Thyroid gland (tissue), 4 donors: ENCODE measurements around the gene EHMT1. TPM values are rescaled to one million over a fixed set of nuclear protein-coding genes. Genes with fewer than 3 reads are reported as not detected.
A peak's percentile ranks its signal among the peaks of the same experiment; 100 is the strongest.

Experiments
- DNase-seq, 2 donors: peaks; one replicate each; pipeline ENCODE4 v3.0.0-alpha.2; 2019
- H3K27ac ChIP-seq, 3 donors: fragments of 200-600 bp; sonication (generic); 1 replicate in 2 of 3; 2 replicates in 1 of 3; pipeline ENCODE4 v1.5.1; 2016 to 2019; ENCODE audit warnings: mild to moderate bottlenecking in 1 of 3, moderate library complexity in 1 of 3
- H3K27me3 ChIP-seq: fragments of 200-600 bp; sonication (generic); one replicate; pipeline ENCODE4 v1.5.1; 2019
- H3K36me3 ChIP-seq, 2 donors: fragments of 200-600 bp; sonication (generic); one replicate each; pipeline ENCODE4 v1.5.1; 2016 to 2019
- H3K4me1 ChIP-seq, 2 donors: fragments of 200-600 bp; sonication (generic); one replicate each; pipeline ENCODE4 v1.5.1; 2017 to 2019
- H3K4me3 ChIP-seq, 3 donors: fragments of 200-600 bp; sonication (generic); replicated peaks in 1 of 3; 1 replicate in 2 of 3; 2 replicates in 1 of 3; pipeline ENCODE4 v1.5.1; 2016; ENCODE audit warnings: mild to moderate bottlenecking in 1 of 3
- H3K9me3 ChIP-seq: fragments of 200-600 bp; sonication (generic); one replicate; pipeline ENCODE4 v1.5.1; 2017
- POLR2A ChIP-seq, 2 donors: fragments of 450-650 bp; IDR thresholded peaks; one replicate each; pipeline ENCODE4 v1.6.1; 2017; ENCODE audit warnings: antibody characterized with exemption in 2 of 2, mild to moderate bottlenecking in 2 of 2, moderate library complexity in 1 of 2
- WGBS, 2 donors: methylation state at CpG; one replicate each; pipeline ENCODE4 v1.1.5; 2017; 5-methylcytosine and 5-hydroxymethylcytosine counted together
- intact Hi-C: fragments of 100-400 bp; cut with DNase I; formaldehyde crosslinking; loops from one replicate; pipeline ENCODE4 v1.15.1; 2023
- total RNA-seq, 4 donors: library from RNA; depleted of rRNA; stranded (reverse); fragments of >200 nt; gene quantifications; one replicate each; pipeline ENCODE4 v1.2.3, GENCODE V29; 2016
- TF ChIP-seq, protein P1 (sequence below), 6 experiments: fragments of 200-600 bp in 3 of 6; fragments of 450-650 bp in 3 of 6; sonication (generic) in 3 of 6; IDR thresholded peaks; one replicate each; pipeline ENCODE4 v1.5.1; 2016 to 2019; ENCODE audit warnings: antibody characterized with exemption in 6 of 6, mild to moderate bottlenecking in 2 of 6, inconsistent platforms in 1 of 6, moderate library complexity in 1 of 6

EHMT1 gene
- total RNA-seq, 4 donors from 2014 or later, result 56.8 to 99.5 (median 94.4) TPM

DNA sequence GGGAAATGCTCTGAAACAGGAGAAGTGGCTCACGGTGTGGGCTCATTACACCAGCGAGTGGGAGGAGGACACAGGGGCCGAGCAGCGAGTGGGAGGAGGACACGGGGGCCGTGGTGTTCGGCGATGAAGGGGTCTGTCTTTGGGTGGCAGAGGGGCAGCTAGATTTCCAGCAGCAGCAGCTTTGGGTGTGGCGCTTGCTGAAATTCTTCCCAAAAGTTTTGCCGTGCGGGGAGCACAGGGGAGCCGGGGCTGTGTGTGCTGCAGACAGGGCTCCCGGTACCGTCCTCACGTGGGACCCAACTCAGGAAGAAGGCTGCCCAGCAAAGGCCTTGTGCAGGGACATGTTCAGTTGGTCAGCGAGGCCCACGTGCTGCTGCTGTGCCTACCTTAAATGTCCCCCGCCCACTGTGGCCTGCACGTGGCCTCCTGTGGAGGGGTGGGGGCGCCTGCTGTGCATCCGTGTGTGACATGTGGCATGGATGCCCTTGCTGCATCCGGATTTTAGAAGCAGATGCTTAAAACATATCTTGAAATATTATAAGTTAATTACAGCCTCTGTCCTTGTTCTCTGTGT lies 134.5 kb downstream of the EHMT1 start:
- Histone ChIP-seq H3K27ac (no peak overlapping the region), H3K4me3 (no peak overlapping the region), H3K36me3 (peaks cover 9 to 17% of the 10 kb centered on the region in 2 donors), H3K4me1 (peaks cover 15 to 16% of the 10 kb centered on the region in 2 donors), H3K9me3 (no peaks in the 10 kb centered on the region), H3K27me3 (no peaks in the 10 kb centered on the region)
- TF ChIP-seq, protein P1, sequence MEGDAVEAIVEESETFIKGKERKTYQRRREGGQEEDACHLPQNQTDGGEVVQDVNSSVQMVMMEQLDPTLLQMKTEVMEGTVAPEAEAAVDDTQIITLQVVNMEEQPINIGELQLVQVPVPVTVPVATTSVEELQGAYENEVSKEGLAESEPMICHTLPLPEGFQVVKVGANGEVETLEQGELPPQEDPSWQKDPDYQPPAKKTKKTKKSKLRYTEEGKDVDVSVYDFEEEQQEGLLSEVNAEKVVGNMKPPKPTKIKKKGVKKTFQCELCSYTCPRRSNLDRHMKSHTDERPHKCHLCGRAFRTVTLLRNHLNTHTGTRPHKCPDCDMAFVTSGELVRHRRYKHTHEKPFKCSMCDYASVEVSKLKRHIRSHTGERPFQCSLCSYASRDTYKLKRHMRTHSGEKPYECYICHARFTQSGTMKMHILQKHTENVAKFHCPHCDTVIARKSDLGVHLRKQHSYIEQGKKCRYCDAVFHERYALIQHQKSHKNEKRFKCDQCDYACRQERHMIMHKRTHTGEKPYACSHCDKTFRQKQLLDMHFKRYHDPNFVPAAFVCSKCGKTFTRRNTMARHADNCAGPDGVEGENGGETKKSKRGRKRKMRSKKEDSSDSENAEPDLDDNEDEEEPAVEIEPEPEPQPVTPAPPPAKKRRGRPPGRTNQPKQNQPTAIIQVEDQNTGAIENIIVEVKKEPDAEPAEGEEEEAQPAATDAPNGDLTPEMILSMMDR (IDR thresholded peaks at IDR 0.05), result no peak
- no peak for TF ChIP-seq POLR2A (IDR thresholded peaks at IDR 0.05)
- no peak for DNase-seq
- 93 to 95% methylated on average over 22 of the region's 22 CpGs for WGBS, 2 donors
- intact Hi-C loops, result no loop called here

DNA sequence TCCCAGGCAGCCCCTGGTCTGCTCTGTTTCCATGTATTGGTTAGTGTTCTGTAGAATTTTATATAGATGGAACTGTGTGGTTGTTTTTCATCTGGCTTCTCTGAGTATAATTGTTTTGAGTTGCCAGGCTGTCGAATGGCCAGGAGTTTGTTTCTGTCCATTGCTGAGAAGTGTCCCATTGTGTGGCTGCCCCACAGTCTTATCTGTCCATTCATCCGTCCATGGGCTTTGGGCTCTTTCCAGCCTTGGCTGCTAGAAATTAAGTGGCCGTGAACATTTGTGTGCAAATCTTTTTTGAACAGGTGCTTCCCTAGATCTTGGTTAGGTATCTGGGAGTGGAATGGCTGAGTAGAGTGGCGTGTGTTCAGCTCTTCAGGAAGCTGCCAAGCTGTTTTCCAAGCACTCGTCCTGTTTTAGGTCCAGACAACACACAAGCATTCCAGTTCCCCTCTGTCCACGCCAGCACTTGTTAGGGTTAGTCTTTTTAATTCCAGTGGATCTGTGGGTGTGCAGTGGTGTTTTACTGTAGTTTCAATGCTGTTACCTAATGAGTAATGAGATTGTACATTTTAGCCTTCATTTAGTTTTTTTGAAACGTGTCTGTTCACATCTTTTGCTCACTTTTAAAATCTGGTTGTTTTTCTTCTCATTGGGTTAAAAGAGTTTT lies 136.6 kb downstream of the EHMT1 start:
- H3K4me1 ChIP-seq, result peaks cover 5% of the 10 kb centered on the region in 2 donors
- WGBS, 2 donors, result 50 to 57% methylated on average over 7 of the region's 7 CpGs
- intact Hi-C loops, result no loop called here
- peaks cover 18 to 21% of the 10 kb centered on the region in 2 donors for H3K36me3 ChIP-seq
- DNase-seq, result peak; percentile 65 to 75
- H3K27me3 ChIP-seq, result no peaks in the 10 kb centered on the region
- TF ChIP-seq POLR2A (IDR thresholded peaks at IDR 0.05), result no peak
- TF ChIP-seq, protein P1 (IDR thresholded peaks at IDR 0.05), result no peak
- no peak overlapping the region for H3K4me3 ChIP-seq
- H3K9me3 ChIP-seq, result no peaks in the 10 kb centered on the region
- H3K27ac ChIP-seq, result no peak overlapping the region

DNA sequence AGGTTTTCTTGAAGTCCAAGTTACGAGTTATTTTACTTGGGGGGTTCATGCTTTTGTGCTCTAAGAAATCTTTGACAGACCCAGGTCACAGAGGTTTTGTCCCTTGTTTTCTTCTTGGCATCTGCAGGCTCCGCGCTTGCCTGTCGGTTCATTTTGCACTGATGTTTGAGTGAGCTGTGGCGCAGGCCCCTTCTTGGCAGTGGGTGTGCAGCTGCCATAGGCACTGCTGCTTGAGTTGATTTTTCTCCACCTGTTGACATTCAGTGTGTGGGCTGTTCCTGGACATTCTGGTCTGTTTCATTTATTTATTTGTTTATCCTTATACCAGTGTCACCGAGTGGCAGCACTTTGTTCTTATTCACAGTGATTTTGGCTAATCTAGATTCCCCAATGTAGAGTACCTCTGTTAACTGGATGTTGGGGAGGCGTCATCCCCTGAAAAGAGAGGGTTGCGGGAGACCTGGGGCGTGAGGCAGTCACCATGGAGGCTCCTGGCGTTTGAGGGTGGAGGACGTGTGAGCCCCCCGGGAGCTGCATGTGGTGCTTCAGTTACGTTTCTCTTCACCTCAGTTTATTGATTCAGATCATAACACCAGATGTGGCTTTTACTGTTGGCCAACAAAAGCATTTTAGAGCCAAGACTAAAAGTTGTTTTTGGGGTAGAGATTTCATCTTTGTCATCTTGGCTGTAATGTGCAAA lies 137.4 kb downstream of the EHMT1 start:
- Histone ChIP-seq H3K9me3 (no peaks in the 10 kb centered on the region), H3K27me3 (no peaks in the 10 kb centered on the region), H3K4me1 (peaks cover 0 to 5% of the 10 kb centered on the region in 2 donors), H3K4me3 (no peak overlapping the region), H3K36me3 (peaks cover 18 to 21% of the 10 kb centered on the region in 2 donors), H3K27ac (no peak overlapping the region)
- TF ChIP-seq, protein P1 (IDR thresholded peaks at IDR 0.05), result no peak
- TF ChIP-seq POLR2A (IDR thresholded peaks at IDR 0.05), result no peak
- intact Hi-C loops, result no loop called here
- no peak for DNase-seq
- WGBS, 2 donors, result 90 to 94% methylated on average over 13 of the region's 13 CpGs

DNA sequence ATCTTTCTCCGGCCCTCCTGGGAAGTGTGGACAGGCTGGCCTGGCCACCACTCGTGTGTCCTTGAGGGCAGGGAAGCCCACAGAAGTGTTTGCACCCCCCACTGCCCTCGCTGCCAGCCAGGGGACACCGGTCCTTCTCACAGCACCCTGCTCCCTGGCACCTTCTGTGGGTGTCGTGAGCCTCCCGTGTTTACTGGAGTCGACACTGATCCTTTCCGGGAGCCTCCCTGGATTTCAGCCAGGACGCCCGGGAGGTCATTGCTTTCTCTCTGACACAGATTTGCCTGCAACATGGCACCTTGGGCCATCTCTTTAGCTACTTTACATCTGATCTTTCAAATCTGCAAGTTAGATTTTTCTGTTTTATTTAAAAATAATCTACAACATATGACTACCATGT lies 138.3 kb downstream of the EHMT1 start:
- intact Hi-C loops, result no loop called here
- TF ChIP-seq POLR2A (IDR thresholded peaks at IDR 0.05), result no peak
- TF ChIP-seq, protein P1 (IDR thresholded peaks at IDR 0.05), result no peak
- WGBS, 2 donors, result 81 to 95% methylated on average over 10 of the region's 10 CpGs
- Histone ChIP-seq H3K4me1 (peaks cover under 1 to 12% of the 10 kb centered on the region in 2 donors), H3K27ac (no peak overlapping the region), H3K36me3 (peaks cover 15 to 21% of the 10 kb centered on the region in 2 donors), H3K9me3 (no peaks in the 10 kb centered on the region), H3K27me3 (no peaks in the 10 kb centered on the region), H3K4me3 (no peak overlapping the region)
- no peak for DNase-seq

DNA sequence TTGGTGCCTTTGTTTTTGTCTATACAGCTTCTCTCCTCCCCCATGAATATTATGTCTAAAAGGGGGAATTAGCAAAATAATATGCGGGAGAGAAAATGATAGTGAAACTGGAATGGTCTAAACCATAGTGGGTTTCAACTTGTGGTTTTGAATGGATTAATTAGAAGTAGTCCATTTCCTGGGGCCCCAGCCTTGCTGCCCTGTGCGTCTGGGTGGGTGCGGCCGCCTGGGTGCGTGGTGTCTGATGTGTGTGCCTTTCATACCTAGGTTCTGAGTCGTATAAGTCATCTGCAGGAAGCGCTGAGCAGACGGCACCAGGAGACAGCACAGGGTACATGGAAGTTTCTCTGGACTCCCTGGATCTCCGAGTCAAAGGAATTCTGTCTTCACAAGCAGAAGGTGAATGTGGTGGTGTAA lies 138.8 kb downstream of the EHMT1 start:
- Histone ChIP-seq H3K4me1 (peaks cover 5 to 17% of the 10 kb centered on the region in 2 donors), H3K27me3 (no peaks in the 10 kb centered on the region), H3K27ac (no peak overlapping the region), H3K36me3 (peaks cover 11 to 18% of the 10 kb centered on the region in 2 donors), H3K9me3 (no peaks in the 10 kb centered on the region), H3K4me3 (no peak overlapping the region)
- 96% methylated on average over 9 of the region's 9 CpGs for WGBS, 2 donors
- DNase-seq, result no peak
- intact Hi-C loops, result no loop called here
- no peak for TF ChIP-seq POLR2A (IDR thresholded peaks at IDR 0.05)
- TF ChIP-seq, protein P1 (IDR thresholded peaks at IDR 0.05), result no peak
